ENCODE results near the gene HOXB9.

- TF ChIP-seq CTCF (conservative IDR thresholded peaks at IDR 0.05 in 1 of 2, IDR thresholded peaks at IDR 0.05 in 1 of 2; ENCODE audit: low read depth in 1 of 2, low read length in 2 of 2) (peak; percentile 88 to 93), EZH2 (IDR thresholded peaks at IDR 0.05; ENCODE audit: low read length, missing control alignments) (no peak)
Observed at GRCh38 chr17:48671697-48672171, 45.6 kb upstream of the HOXB9 start.

All from fibroblast of lung (primary cell).